Mucosa of descending colon (tissue), 3 donors: ENCODE data around the gene FBXO48. TPM values are rescaled to one million over a fixed set of nuclear protein-coding genes. Genes with fewer than 3 reads are reported as not detected.

Source experiments
- ATAC-seq: fragments of 200-7000 bp; cut with Tn5 transposase; one replicate; pipeline ENCODE4 v1.9.1; 2020; ENCODE audit warnings: mild to moderate bottlenecking, moderate library complexity
- DNase-seq, 3 donors: peaks; one replicate each; pipeline ENCODE4 v3.0.0-alpha.2; 2020
- H3K36me3 ChIP-seq: fragments of 200-600 bp; one replicate; pipeline ENCODE4 v1.8.0; 2021; ENCODE audit warnings: low read depth, mild to moderate bottlenecking
- H3K4me1 ChIP-seq: fragments of 200-600 bp; one replicate; pipeline ENCODE4 v1.8.0; 2021; ENCODE audit warnings: low read depth, mild to moderate bottlenecking
- H3K4me3 ChIP-seq: fragments of 200-600 bp; one replicate; pipeline ENCODE4 v1.8.0; 2021; ENCODE audit warnings: mild to moderate bottlenecking
- H3K9me3 ChIP-seq: fragments of 200-600 bp; one replicate; pipeline ENCODE4 v1.8.0; 2021; ENCODE audit warnings: mild to moderate bottlenecking
- CTCF ChIP-seq: fragments of 200-600 bp; IDR thresholded peaks from one replicate; pipeline ENCODE4 v1.8.0; 2022; ENCODE audit warnings: antibody characterized with exemption, mild to moderate bottlenecking
- intact Hi-C, 2 donors: fragments of 100-400 bp; cut with DNase I in 1 of 2; cut with micrococcal nuclease in 1 of 2; formaldehyde crosslinking; loops; one replicate each; pipeline versions ENCODE4 v1.11.0 to v1.11.1; 2022; cut with DNase I, micrococcal nuclease
- total RNA-seq, 3 donors: library from RNA; stranded (reverse); fragmentation: NEBNext Ultra II Directional in 2 of 3; extraction: Animal tissue kit (Norgen Biotek cat#: 25700) in 2 of 3; gene quantifications; one replicate each; pipeline versions ENCODE4 v1.2.1 to v1.2.4, GENCODE V29; 2021 to 2023
- donor health status: DM: no; HTN: no; CAD: no; lungs with moderate emphysema.
- donor health status: DM: no; HTN: no; CAD: no.
- donor health status: DM: no; HTN: yes; CAD: no.

The FBXO48 gene
- total RNA-seq, 3 donors from 2014 or later: 1.5 to 2.6 (median 1.9) TPM

- intact Hi-C loops: no loop called here
- no peak for TF ChIP-seq CTCF
- DNase-seq: no peak
- no peak overlapping the region for H3K4me3 ChIP-seq
- peak; percentile 14 for ATAC-seq
- no peaks in the 10 kb centered on the region for H3K9me3 ChIP-seq
- H3K36me3 ChIP-seq: no peaks in the 10 kb centered on the region
- no peaks in the 10 kb centered on the region for H3K4me1 ChIP-seq
Observed at GRCh38 chr2:68418855-68419254, 48.2 kb downstream of the FBXO48 start.

- intact Hi-C loops: no loop called here
- no peak for ATAC-seq
- Histone ChIP-seq H3K9me3 (no peaks in the 10 kb centered on the region), H3K4me1 (no peaks in the 10 kb centered on the region), H3K36me3 (no peaks in the 10 kb centered on the region), H3K4me3 (no peak overlapping the region)
- no peak for TF ChIP-seq CTCF
- no peak for DNase-seq
Observed at GRCh38 chr2:68418419-68418818, 48.7 kb downstream of the FBXO48 start.

- no peaks in the 10 kb centered on the region for H3K4me1 ChIP-seq
- no peak overlapping the region for H3K4me3 ChIP-seq
- DNase-seq (no peak), ATAC-seq (no peak)
- no peak for TF ChIP-seq CTCF
- intact Hi-C loops: no loop called here
- no peaks in the 10 kb centered on the region for H3K9me3 ChIP-seq
- no peaks in the 10 kb centered on the region for H3K36me3 ChIP-seq
Observed at GRCh38 chr2:68417926-68418325, 49.2 kb downstream of the FBXO48 start.

- H3K9me3 ChIP-seq: no peaks in the 10 kb centered on the region
- no peak for TF ChIP-seq CTCF
- H3K36me3 ChIP-seq: no peaks in the 10 kb centered on the region
- DNase-seq (no peak), ATAC-seq (no peak)
- intact Hi-C loops: no loop called here
- H3K4me3 ChIP-seq: no peak overlapping the region
- H3K4me1 ChIP-seq: no peaks in the 10 kb centered on the region
Observed at GRCh38 chr2:68416081-68416675, 50.9 kb downstream of the FBXO48 start.

- no peak for TF ChIP-seq CTCF
- Histone ChIP-seq H3K36me3 (no peaks in the 10 kb centered on the region), H3K9me3 (no peaks in the 10 kb centered on the region), H3K4me1 (no peaks in the 10 kb centered on the region), H3K4me3 (no peak overlapping the region)
- ATAC-seq (no peak), DNase-seq (no peak)
- intact Hi-C loops: no loop called here
Observed at GRCh38 chr2:68415521-68415920, 51.6 kb downstream of the FBXO48 start.

- DNase-seq (no peak), ATAC-seq (no peak)
- no peaks in the 10 kb centered on the region for H3K9me3 ChIP-seq
- H3K4me3 ChIP-seq: no peak overlapping the region
- no peaks in the 10 kb centered on the region for H3K4me1 ChIP-seq
- H3K36me3 ChIP-seq: no peaks in the 10 kb centered on the region
- intact Hi-C loops: no loop called here
- TF ChIP-seq CTCF: no peak
Observed at GRCh38 chr2:68414876-68415275, 52.2 kb downstream of the FBXO48 start.
